ENCODE data around the gene VWA7.
A peak's percentile ranks its signal among the peaks of the same experiment; 100 is the strongest.

Gene VWA7

GRCh38 chr6:31778193-31778592, 1.1 kb upstream of the VWA7 start:
- no peak for DNase-seq

- DNase-seq, result no peak
Measured at GRCh38 chr6:31777667-31778050, 531 bp upstream of the VWA7 start.

- peak; percentile 73 for DNase-seq
Measured at GRCh38 chr6:31776485-31776988, 591 bp downstream of the VWA7 start.

GRCh38 chr6:31775633-31776484, 1.3 kb downstream of the VWA7 start:
- no peak for DNase-seq

- DNase-seq, result no peak
Measured at GRCh38 chr6:31775184-31775583, 1.9 kb downstream of the VWA7 start.

- DNase-seq, result no peak
Measured at GRCh38 chr6:31771992-31772358, 5.2 kb downstream of the VWA7 start.

GRCh38 chr6:31770860-31771259, 6.3 kb downstream of the VWA7 start:
- no peak for DNase-seq

GRCh38 chr6:31769684-31770371, 7.3 kb downstream of the VWA7 start:
- DNase-seq, result no peak

GRCh38 chr6:31768363-31769257, 8.5 kb downstream of the VWA7 start:
- no peak for DNase-seq

- no peak for DNase-seq
Measured at GRCh38 chr6:31767096-31767645, 10.0 kb downstream of the VWA7 start.

GRCh38 chr6:31765910-31766794, 11.0 kb downstream of the VWA7 start:
- DNase-seq, result no peak

- DNase-seq, result no peak
Measured at GRCh38 chr6:31765559-31765909, 11.6 kb downstream of the VWA7 start.

GRCh38 chr6:31764198-31764597, 12.9 kb downstream of the VWA7 start:
- DNase-seq, result no peak

- DNase-seq, result no peak
Measured at GRCh38 chr6:31763619-31763940, 13.5 kb downstream of the VWA7 start.

GRCh38 chr6:31762878-31763618, 14.1 kb downstream of the VWA7 start:
- no peak for DNase-seq

- no peak for DNase-seq
Measured at GRCh38 chr6:31762356-31762755, 14.8 kb downstream of the VWA7 start, which contains the start of gene SAPCD1. Gene SAPCD1 (plus strand): TSS chr6:31762656. CDS start chr6:31763055, 399 bp downstream.

GRCh38 chr6:31761343-31761742, 15.8 kb downstream of the VWA7 start:
- no peak for DNase-seq

GRCh38 chr6:31760790-31761189, 16.3 kb downstream of the VWA7 start:
- DNase-seq, result no peak

GRCh38 chr6:31758281-31758680, 18.8 kb downstream of the VWA7 start:
- DNase-seq, result no peak

GRCh38 chr6:31752739-31753319, 24.3 kb downstream of the VWA7 start:
- DNase-seq, result no peak
